GM19324 (cell line): ENCODE data around the gene TFPT.

ENCODE experiments used
- ATAC-seq: cut with Tn5 transposase; IDR thresholded peaks from one replicate; pipeline ENCODE4 v1.9.1; 2021; ENCODE audit warnings: mild to moderate bottlenecking, moderate library complexity; ENCODE audit not compliant: unreplicated experiment, low FRiP score

Gene TFPT

DNA sequence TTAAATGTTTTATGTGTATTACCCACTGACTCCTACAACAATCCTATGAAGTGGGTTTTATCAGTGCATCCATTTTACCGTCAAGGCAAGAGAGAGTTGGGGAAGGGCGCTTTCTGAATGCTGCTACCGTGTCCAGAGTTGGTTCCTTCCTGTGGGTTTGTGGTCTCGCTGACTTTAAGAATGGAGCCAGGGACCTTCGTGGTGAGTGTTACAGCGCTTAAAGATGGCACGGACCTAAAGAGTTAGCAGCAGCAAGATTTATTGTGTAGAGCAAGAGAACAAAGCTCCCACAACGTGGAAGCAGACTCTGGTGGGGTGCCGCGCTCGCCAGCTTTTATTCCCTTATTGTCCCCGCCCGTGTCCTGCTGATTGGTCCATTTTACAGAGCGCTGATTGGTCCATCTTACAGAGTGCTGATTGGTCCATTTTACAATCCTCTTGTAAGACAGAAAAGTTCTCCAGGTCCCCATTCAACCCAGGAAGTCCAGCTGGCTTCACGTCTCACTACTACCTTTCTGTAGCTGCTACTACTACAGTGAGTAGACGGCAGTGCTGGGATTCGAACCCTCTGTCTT, 20.9 kb downstream of the TFPT start:
- ATAC-seq = no peak

DNA sequence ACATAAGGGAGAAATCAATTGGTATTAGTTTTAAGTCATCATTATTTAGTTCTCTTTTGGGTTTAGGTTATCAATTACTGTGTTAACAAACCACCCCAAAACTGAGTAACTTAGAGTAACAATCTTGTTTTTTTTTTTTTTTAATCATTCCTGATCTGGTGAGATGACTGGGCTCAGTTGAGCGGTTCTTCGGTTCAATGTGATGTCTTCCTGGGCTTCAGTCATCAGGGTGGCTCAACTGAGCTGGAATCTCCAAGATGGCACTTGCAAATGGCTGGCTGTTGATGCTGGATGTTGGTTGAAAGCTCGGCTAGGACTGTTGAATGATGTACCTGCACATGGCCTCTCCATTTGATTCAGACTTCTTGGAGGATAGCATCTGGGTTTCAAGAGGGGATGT, 31.0 kb downstream of the TFPT start:
- no peak for ATAC-seq

DNA sequence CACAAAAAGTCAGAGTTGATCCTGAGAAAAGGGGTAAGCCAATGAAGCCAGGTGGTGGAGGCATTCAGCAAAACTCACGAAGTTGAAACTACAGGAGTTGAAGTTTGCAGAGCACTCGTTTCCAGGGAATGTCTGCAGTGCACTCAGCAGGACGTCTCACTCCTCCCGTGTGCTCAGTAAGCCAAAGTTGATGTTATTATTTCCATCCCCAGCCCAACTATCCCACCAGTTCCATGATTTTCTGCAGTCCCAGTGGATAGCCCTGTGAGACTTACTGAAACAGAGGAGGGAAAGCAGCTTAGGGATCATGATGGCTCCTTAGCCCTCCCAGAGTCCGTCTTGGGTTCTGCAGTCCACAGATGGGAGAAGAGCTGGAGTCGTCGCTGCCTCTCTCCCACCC, 34.4 kb downstream of the TFPT start, which contains the start of gene TARM1:
TARM1 (minus strand) TSS at position 334 of the 400 bp plus-strand sequence; CDS start at position 309, 25 bp downstream.
- ATAC-seq = no peak

- no peak for ATAC-seq
Measured at GRCh38 chr19:54077334-54077733, 38.1 kb downstream of the TFPT start.

GRCh38 chr19:54074851-54075250, 40.6 kb downstream of the TFPT start:
- no peak for ATAC-seq

DNA sequence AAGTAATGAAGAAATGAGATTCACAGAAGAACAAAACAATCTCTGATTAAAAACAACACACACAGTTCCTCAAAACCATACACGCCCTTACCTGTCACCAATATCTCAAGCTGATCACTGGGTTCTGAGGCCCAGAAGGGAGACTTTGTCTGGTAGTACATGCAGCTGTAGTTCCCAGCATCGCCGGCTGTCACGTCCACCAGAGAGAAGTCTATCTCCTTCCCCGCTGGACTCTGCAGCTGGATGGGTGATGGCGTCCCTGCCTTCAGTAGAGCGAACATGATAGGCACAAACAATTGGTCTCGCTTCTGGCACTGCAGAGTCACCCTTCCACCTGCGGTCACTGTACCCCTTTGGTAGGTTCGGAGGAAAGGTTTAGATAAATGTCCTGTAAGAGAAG, 41.6 kb downstream of the TFPT start:
- ATAC-seq = no peak

DNA sequence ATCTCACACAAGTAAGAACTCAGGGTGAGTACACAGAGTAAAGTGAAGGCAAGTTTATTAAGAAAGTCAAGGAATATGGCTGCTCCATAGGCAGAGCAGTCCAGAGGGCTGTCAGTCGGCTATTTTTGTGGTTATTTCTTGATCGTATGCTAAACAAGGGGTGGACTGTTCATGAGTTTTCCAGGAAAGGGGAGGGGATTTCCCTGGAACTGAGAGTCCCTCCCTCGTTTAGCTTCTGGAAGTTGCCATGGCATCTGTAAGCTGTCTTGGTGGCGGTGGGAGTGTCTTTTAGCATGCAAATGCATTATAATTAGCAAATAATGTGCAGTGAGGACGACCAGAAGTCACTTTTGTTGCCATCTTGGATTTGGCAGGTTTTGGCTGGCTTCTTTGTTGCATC, 46.0 kb downstream of the TFPT start:
- ATAC-seq = no peak

DNA sequence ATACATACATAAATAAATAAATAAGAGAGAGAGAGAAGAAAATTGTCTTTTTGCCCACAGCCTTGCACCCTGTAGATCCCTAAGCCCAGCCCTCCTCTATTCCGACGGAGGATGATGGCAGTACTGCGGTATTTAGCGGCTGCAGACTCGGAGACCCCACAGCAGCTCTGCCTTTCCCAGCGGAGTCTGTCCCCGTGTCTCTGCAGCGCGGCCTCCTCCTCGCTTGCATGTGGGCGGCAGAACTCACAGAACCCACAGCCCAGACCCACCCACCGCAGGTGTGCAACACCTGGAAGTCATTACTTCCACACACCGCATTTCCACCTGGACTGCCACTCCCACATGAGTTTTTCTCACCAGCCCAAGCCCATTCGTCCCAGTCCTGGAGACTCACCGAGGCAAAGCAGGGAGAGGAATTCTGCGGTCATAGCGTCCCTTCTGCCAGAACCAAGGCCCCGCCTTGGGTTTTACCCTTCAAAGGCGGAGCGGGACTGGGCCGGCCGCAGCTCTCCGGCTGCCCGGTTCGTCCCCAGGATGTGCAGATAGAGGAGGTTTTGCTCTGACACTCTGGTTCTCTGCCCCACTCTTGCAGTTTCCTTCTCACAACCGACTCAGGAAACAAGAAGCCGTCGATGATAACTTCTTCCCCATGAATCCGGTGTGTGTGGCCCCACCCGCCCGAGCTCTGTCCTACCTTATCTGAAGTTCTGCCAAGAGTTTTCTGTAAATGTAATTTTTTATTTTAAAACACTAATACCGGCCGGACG, 51.9 kb downstream of the TFPT start, which contains the start of gene VSTM1:
VSTM1 (minus strand) TSS at position 548 of the 767 bp plus-strand sequence; CDS start at position 428, 120 bp downstream.
- ATAC-seq = no peak

GRCh38 chr19:54062643-54063042, 52.8 kb downstream of the TFPT start:
- no peak for ATAC-seq
